ENCODE measurements around the gene APH1B.
A peak's percentile ranks its signal among the peaks of the same experiment; 100 is the strongest.

Gene APH1B

DNA sequence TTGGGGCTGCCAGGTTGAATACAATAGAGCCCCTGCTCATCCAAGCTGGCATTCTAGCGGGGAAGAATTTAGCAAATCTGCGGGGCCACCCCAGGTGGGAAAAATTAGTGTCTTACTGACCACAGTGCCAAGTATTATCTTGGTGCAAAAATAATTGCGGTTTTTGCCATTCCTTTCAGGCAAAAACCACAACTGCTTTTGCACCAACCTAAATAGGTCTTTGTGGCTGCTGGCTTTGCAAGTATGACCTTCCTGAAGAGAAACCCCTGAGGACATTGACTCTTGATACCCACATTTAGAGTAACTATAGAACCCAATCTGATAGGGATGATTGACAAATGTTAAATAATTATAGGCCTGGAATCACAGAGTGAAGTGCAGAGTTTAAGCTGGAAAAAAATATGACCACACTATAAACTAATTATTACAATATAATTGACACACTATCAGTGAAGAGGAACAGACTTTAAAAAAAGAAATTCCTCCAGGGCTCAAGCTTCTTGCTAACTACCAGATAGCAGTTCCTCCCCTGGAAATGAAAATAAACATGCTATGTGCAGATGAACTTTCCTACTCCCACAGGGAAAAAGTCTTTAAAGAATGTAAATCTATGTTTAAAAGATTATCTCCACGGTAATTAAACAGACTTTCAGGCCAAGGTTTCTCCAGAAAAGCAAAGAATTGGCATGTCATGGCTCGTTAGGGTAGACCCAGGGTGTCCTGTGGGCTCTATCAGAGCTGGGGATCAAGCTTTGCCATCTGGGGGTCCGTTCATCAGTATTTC lies 69.9 kb downstream of the APH1B start:
- Histone ChIP-seq H3K4me3 (ENCODE audit: low read depth, low read length) (no peak overlapping the region), H3K27ac (ENCODE audit: extremely low read depth, low read depth, low read length) (peak overlapping the region; percentile 60; the same call in 1 of the 2 replicates), H3K9me3 (ENCODE audit: control insufficient read depth, insufficient read depth, low read depth, low read length) (no peaks in the 10 kb centered on the region), H3K36me3 (ENCODE audit: control insufficient read depth in 2 of 2, insufficient read depth in 1 of 2, low read length in 2 of 2) (no peaks in the 10 kb centered on the region), H3K4me1 (ENCODE audit: control insufficient read depth, insufficient read depth, low read length) (peaks cover 19% of the 10 kb centered on the region)
- POLR2A ChIA-PET: no interaction called here
- TF ChIP-seq ZNF121 (tag by site-specific recombination; IDR thresholded peaks at IDR 0.05) (no peak), GLIS1 (tag by site-specific recombination; IDR thresholded peaks at IDR 0.05) (peak; percentile 54), SP7 (tag by site-specific recombination; IDR thresholded peaks at IDR 0.05) (peak; percentile 72), ZNF664 (tag by site-specific recombination; IDR thresholded peaks at IDR 0.05) (no peak), SCRT2 (tag by site-specific recombination; IDR thresholded peaks at IDR 0.05) (0 out of 2 replicates have a peak, but pooled peaks have one; percentile 5)
- TF ChIP-seq, protein P1, sequence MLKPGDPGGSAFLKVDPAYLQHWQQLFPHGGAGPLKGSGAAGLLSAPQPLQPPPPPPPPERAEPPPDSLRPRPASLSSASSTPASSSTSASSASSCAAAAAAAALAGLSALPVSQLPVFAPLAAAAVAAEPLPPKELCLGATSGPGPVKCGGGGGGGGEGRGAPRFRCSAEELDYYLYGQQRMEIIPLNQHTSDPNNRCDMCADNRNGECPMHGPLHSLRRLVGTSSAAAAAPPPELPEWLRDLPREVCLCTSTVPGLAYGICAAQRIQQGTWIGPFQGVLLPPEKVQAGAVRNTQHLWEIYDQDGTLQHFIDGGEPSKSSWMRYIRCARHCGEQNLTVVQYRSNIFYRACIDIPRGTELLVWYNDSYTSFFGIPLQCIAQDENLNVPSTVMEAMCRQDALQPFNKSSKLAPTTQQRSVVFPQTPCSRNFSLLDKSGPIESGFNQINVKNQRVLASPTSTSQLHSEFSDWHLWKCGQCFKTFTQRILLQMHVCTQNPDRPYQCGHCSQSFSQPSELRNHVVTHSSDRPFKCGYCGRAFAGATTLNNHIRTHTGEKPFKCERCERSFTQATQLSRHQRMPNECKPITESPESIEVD (tag by site-specific recombination; IDR thresholded peaks at IDR 0.05): peak; percentile 68
- CTCF ChIA-PET: no interaction called here

DNA sequence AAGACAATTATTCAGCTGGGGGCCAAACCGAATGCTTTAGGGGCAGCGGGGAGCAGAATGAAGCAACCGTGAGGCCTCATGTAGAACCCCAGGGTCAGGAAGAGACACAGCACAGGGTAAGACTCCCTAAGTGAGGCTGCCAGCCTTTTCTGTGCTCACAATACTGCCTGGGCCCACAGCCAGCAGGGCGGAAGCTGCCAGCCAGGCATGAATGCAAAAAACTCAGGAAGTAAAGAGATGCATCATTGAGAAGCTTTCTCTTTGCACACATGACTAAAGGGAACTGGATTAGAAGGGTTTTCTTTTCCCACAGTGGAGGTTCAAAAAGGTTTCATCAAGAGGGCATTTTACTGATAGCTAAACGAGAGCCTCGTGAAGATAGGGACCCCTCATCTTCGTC lies 71.0 kb downstream of the APH1B start:
- H3K9me3 ChIP-seq (ENCODE audit: control insufficient read depth, insufficient read depth, low read depth, low read length): no peaks in the 10 kb centered on the region
- TF ChIP-seq ZNF692 (tag by site-specific recombination; IDR thresholded peaks at IDR 0.05) (peak; percentile 65; the same call in 1 of the 2 replicates), ZNF530 (tag by site-specific recombination; IDR thresholded peaks at IDR 0.05; ENCODE audit: low read depth) (no peak), ZIC2 (tag by site-specific recombination; IDR thresholded peaks at IDR 0.05) (0 out of 2 replicates have a peak, but pooled peaks have one; percentile 8)
- peaks cover 19% of the 10 kb centered on the region for H3K4me1 ChIP-seq (ENCODE audit: control insufficient read depth, insufficient read depth, low read length)
- ChIA-PET CTCF (interaction anchor here (0.7 kb wide), 1 partner anchor 54 kb away, joined by 3 read pairs; no protein-coding TSS in a partner anchor), POLR2A (no interaction called here)
- no peaks in the 10 kb centered on the region for H3K36me3 ChIP-seq (ENCODE audit: control insufficient read depth in 2 of 2, insufficient read depth in 1 of 2, low read length in 2 of 2)
- H3K4me3 ChIP-seq (ENCODE audit: low read depth, low read length): no peak overlapping the region
- H3K27ac ChIP-seq (ENCODE audit: extremely low read depth, low read depth, low read length): no peak overlapping the region

- Histone ChIP-seq H3K4me3 (ENCODE audit: low read depth, low read length) (no peak overlapping the region), H3K4me1 (ENCODE audit: control insufficient read depth, insufficient read depth, low read length) (peaks cover 19% of the 10 kb centered on the region), H3K9me3 (ENCODE audit: control insufficient read depth, insufficient read depth, low read depth, low read length) (no peaks in the 10 kb centered on the region), H3K36me3 (ENCODE audit: control insufficient read depth in 2 of 2, insufficient read depth in 1 of 2, low read length in 2 of 2) (no peaks in the 10 kb centered on the region), H3K27ac (ENCODE audit: extremely low read depth, low read depth, low read length) (no peak overlapping the region)
- POLR2A ChIA-PET: no interaction called here
- CTCF ChIA-PET: no interaction called here
- no peak for TF ChIP-seq ZNF354C (tag by site-specific recombination; IDR thresholded peaks at IDR 0.05; ENCODE audit: borderline replicate concordance, low read depth)
- no peak for TF ChIP-seq KLF10 (tag by site-specific recombination; IDR thresholded peaks at IDR 0.05)
- no peak for TF ChIP-seq KLF8 (tag by site-specific recombination; IDR thresholded peaks at IDR 0.05)
- TF ChIP-seq ZNF335 (tag by site-specific recombination; conservative IDR thresholded peaks at IDR 0.05): no peak
- no peak for TF ChIP-seq ZBTB1 (tag by site-specific recombination; IDR thresholded peaks at IDR 0.05)
- TF ChIP-seq ZNF473 (tag by site-specific recombination; IDR thresholded peaks at IDR 0.05): no peak
- TF ChIP-seq, protein P2, sequence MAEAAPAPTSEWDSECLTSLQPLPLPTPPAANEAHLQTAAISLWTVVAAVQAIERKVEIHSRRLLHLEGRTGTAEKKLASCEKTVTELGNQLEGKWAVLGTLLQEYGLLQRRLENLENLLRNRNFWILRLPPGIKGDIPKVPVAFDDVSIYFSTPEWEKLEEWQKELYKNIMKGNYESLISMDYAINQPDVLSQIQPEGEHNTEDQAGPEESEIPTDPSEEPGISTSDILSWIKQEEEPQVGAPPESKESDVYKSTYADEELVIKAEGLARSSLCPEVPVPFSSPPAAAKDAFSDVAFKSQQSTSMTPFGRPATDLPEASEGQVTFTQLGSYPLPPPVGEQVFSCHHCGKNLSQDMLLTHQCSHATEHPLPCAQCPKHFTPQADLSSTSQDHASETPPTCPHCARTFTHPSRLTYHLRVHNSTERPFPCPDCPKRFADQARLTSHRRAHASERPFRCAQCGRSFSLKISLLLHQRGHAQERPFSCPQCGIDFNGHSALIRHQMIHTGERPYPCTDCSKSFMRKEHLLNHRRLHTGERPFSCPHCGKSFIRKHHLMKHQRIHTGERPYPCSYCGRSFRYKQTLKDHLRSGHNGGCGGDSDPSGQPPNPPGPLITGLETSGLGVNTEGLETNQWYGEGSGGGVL (tag by site-specific recombination; IDR thresholded peaks at IDR 0.05): no peak
- TF ChIP-seq FEZF1 (tag by site-specific recombination; IDR thresholded peaks at IDR 0.05): no peak
- TF ChIP-seq, protein P3, sequence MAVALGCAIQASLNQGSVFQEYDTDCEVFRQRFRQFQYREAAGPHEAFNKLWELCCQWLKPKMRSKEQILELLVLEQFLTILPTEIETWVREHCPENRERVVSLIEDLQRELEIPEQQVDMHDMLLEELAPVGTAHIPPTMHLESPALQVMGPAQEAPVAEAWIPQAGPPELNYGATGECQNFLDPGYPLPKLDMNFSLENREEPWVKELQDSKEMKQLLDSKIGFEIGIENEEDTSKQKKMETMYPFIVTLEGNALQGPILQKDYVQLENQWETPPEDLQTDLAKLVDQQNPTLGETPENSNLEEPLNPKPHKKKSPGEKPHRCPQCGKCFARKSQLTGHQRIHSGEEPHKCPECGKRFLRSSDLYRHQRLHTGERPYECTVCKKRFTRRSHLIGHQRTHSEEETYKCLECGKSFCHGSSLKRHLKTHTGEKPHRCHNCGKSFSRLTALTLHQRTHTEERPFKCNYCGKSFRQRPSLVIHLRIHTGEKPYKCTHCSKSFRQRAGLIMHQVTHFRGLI (tag by site-specific recombination; IDR thresholded peaks at IDR 0.05): no peak
- TF ChIP-seq BCL6B (tag by site-specific recombination; IDR thresholded peaks at IDR 0.05): no peak
- no peak for TF ChIP-seq SALL2 (tag by site-specific recombination; IDR thresholded peaks at IDR 0.05; ENCODE audit: borderline replicate concordance)
- no peak for TF ChIP-seq HOXA7 (CRISPR knock-in tag; IDR thresholded peaks at IDR 0.05; ENCODE audit: borderline replicate concordance)
- no peak for TF ChIP-seq ZNF350 (tag by site-specific recombination; IDR thresholded peaks at IDR 0.05)
These were observed 71.8 kb downstream of the APH1B start for GRCh38 chr15:63349156-63349555.
